ENCODE data around the gene DISC1.

- TF ChIP-seq CTCF (conservative IDR thresholded peaks at IDR 0.05) (no peak), ZFX (IDR thresholded peaks at IDR 0.05) (no peak)
Measured at GRCh38 chr1:231767471-231767870, 140.9 kb downstream of the DISC1 start.
